Measurements from ENCODE around the gene RACGAP1. TPM values are rescaled to one million over a fixed set of nuclear protein-coding genes. Genes with fewer than 3 reads are reported as not detected.

The RACGAP1 gene
- total RNA-seq, 3 donors from 2014 or later (not counting 1 experiment from before 2014, with no cell fraction given), result 6.1 to 11.6 (median 8.7) TPM

DNA sequence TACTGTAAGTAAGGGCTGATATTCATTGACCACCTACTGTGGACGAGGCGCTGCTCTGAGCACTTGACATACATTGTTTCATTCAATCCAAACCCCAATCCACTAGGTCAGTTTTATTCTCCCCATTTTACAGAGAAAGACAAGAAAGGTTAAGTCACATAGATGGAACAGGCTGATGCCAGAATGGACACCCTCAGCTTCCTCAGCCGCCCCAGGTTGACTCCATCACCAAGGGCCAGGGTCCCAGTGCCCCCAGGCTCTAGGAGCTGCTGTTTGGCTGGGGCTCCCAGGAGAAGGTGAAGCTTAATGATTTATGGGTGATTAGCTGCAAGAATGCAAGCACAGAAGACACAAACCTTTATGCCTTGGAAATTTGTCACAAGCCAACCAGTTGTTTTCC is 75.4 kb downstream of the RACGAP1 start:
- ATAC-seq (no peak), DNase-seq (no peak)
- H3K36me3 Mint-ChIP-seq, result no peaks in the 10 kb centered on the region
- Histone ChIP-seq H3K9me3 (ENCODE audit: control insufficient read depth, insufficient read depth, low read length) (no peaks in the 10 kb centered on the region), H3K27ac (ENCODE audit: low read length) (no peak overlapping the region), H3K27me3 (ENCODE audit: control insufficient read depth, insufficient read depth, low read length) (peaks cover 3% of the 10 kb centered on the region), H3K4me1 (ENCODE audit: control insufficient read depth, insufficient read depth, low read length) (peaks cover 7% of the 10 kb centered on the region), H3K4me3 (ENCODE audit: low read length) (no peak overlapping the region), H3K36me3 (ENCODE audit: control insufficient read depth, insufficient read depth, low read length) (no peaks in the 10 kb centered on the region)
- no peak overlapping the region for H3K4me3 Mint-ChIP-seq
- H3K27me3 Mint-ChIP-seq (ENCODE audit: low read depth in 2 of 2), result peaks cover 34 to 36% of the 10 kb centered on the region in 2 donors
- peaks cover 14 to 15% of the 10 kb centered on the region in 2 donors for H3K4me1 Mint-ChIP-seq
- TF ChIP-seq, protein P1, sequence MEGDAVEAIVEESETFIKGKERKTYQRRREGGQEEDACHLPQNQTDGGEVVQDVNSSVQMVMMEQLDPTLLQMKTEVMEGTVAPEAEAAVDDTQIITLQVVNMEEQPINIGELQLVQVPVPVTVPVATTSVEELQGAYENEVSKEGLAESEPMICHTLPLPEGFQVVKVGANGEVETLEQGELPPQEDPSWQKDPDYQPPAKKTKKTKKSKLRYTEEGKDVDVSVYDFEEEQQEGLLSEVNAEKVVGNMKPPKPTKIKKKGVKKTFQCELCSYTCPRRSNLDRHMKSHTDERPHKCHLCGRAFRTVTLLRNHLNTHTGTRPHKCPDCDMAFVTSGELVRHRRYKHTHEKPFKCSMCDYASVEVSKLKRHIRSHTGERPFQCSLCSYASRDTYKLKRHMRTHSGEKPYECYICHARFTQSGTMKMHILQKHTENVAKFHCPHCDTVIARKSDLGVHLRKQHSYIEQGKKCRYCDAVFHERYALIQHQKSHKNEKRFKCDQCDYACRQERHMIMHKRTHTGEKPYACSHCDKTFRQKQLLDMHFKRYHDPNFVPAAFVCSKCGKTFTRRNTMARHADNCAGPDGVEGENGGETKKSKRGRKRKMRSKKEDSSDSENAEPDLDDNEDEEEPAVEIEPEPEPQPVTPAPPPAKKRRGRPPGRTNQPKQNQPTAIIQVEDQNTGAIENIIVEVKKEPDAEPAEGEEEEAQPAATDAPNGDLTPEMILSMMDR (IDR thresholded peaks at IDR 0.05), result no peak
- H3K9me3 Mint-ChIP-seq, result no peaks in the 10 kb centered on the region
- intact Hi-C loops (cut with micrococcal nuclease), result no loop called here
- no peak overlapping the region for H3K27ac Mint-ChIP-seq
- 86% methylated on average over 3 of the region's 3 CpGs for WGBS (ENCODE audit: insufficient coverage)

DNA sequence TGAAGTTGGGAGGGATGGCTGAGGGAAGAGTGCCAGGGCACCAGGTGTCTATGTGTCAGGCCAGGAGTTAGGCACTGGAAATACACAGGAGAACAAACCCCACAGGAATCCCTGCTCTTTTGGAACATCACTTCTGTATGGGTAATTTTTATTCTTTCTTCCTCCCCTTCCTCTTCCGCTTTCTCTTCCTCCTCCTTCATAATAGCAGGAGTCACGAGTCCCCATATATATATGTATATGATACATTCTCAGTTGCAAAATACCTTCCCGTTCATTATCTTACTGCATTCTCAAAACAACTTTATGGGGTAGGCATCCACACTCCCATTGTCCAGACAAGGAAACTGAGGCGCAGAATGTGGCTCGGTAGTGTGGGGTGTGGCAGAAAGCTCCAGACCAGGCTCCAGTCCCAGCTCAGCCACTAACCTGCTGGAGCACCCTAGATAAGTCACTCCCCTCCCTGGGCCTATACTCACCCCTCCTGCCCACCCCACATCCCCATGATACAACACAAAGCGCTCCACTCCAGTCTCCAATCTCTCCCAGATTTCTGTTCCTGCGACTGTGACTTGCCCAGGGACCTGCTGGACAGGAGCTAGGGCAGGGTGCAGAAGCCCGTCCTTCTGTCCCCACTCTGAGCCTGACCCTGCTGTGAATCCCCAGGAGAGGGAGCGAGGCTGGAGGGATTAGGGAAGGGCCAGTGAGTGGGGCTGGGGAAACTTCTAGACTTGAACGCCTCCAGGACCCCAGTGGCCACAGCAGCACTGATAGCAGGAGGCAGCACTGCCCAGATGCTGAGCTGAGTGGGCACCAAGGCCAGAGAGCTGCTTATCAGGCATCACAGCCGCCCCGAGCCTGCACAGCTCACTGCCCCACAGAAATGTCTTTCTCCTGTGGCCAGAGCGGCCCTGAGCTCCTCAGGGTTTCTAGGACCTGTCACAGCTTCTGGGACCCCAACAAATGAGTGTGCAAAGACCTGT is 76.1 kb downstream of the RACGAP1 start:
- H3K27ac ChIP-seq (ENCODE audit: low read length), result no peak overlapping the region
- no peak overlapping the region for H3K4me3 ChIP-seq (ENCODE audit: low read length)
- TF ChIP-seq, protein P1 (IDR thresholded peaks at IDR 0.05), result no peak
- peaks cover 7% of the 10 kb centered on the region for H3K4me1 ChIP-seq (ENCODE audit: control insufficient read depth, insufficient read depth, low read length)
- Mint-ChIP-seq H3K27ac (no peak overlapping the region), H3K9me3 (no peaks in the 10 kb centered on the region), H3K4me3 (no peak overlapping the region), H3K27me3 (ENCODE audit: low read depth in 2 of 2) (peaks cover 29% of the 10 kb centered on the region in 2 donors), H3K36me3 (no peaks in the 10 kb centered on the region), H3K4me1 (peaks cover 14 to 15% of the 10 kb centered on the region in 2 donors)
- intact Hi-C loops (cut with micrococcal nuclease), result no loop called here
- no peaks in the 10 kb centered on the region for H3K36me3 ChIP-seq (ENCODE audit: control insufficient read depth, insufficient read depth, low read length)
- DNase-seq (no peak), ATAC-seq (no peak)
- H3K9me3 ChIP-seq (ENCODE audit: control insufficient read depth, insufficient read depth, low read length), result no peaks in the 10 kb centered on the region
- WGBS (ENCODE audit: insufficient coverage), result 85% methylated on average over 10 of the region's 13 CpGs
- peaks cover under 1% of the 10 kb centered on the region for H3K27me3 ChIP-seq (ENCODE audit: control insufficient read depth, insufficient read depth, low read length)

DNA sequence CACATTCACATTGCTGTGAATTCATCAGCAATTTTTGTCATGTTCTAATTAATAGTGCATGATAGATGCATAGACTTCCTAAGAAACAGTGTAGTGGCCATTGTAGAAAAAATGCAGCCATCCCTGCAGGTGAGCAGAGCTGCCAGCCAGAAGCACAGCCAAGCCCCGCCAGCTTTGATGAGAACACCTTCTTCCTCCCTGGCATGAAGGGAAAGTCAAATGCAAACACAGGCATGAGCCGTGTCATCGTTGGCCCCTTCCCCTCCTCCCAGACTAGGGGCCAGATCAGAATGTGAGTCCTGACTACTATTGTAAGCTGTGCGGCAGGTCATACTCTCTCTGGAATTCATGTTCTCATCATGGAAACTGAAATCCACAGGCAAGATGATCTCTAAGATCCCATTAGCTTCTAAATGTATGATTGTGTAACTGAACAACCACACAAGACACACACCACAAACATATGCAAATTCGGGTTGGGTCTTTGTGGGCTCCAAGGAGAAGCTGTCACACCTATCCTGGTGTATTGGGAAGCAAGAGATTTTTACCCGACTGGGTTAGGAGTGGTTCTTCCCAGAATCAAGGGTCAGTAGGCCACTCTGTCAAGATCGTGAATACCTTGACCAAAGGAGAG is 77.6 kb downstream of the RACGAP1 start:
- DNase-seq (no peak), ATAC-seq (no peak)
- Histone ChIP-seq H3K9me3 (ENCODE audit: control insufficient read depth, insufficient read depth, low read length) (no peaks in the 10 kb centered on the region), H3K27me3 (ENCODE audit: control insufficient read depth, insufficient read depth, low read length) (no peaks in the 10 kb centered on the region), H3K4me1 (ENCODE audit: control insufficient read depth, insufficient read depth, low read length) (peaks cover 7% of the 10 kb centered on the region), H3K4me3 (ENCODE audit: low read length) (no peak overlapping the region), H3K36me3 (ENCODE audit: control insufficient read depth, insufficient read depth, low read length) (no peaks in the 10 kb centered on the region), H3K27ac (ENCODE audit: low read length) (no peak overlapping the region)
- H3K36me3 Mint-ChIP-seq, result no peaks in the 10 kb centered on the region
- intact Hi-C loops (cut with micrococcal nuclease), result no loop called here
- TF ChIP-seq, protein P1 (IDR thresholded peaks at IDR 0.05), result no peak
- WGBS (ENCODE audit: insufficient coverage), result 69% methylated on average over 6 of the region's 7 CpGs
- peaks cover 16 to 20% of the 10 kb centered on the region in 2 donors for H3K27me3 Mint-ChIP-seq (ENCODE audit: low read depth in 2 of 2)
- H3K9me3 Mint-ChIP-seq, result no peaks in the 10 kb centered on the region
- H3K4me1 Mint-ChIP-seq, result peaks cover 14 to 19% of the 10 kb centered on the region in 2 donors
- H3K27ac Mint-ChIP-seq, result no peak overlapping the region
- no peak overlapping the region for H3K4me3 Mint-ChIP-seq

All from natural killer cell (primary cell).